Fibroblast of villous mesenchyme (primary cell): ENCODE data around the gene CRELD2. TPM values are rescaled to one million over a fixed set of nuclear protein-coding genes. Genes with fewer than 3 reads are reported as not detected.

Experiments
- DNase-seq: peaks from one replicate; pipeline ENCODE4 v3.0.0-alpha.2; 2010; ENCODE audit warnings: low read depth
- H3K4me3 ChIP-seq: 2 replicates; pipeline ENCODE4 v1.5.1; 2011; ENCODE audit warnings: low read depth, mild to moderate bottlenecking, low read length
- CTCF ChIP-seq: IDR thresholded peaks from 2 replicates; pipeline ENCODE4 v1.5.1; 2012; ENCODE audit warnings: low read depth, mild to moderate bottlenecking, low read length; ENCODE audit not compliant: insufficient read depth
- small RNA-seq: library from RNA; depleted of rRNA; stranded (forward); fragments of <200 nt; gene quantifications from one replicate; pipeline ENCODE3, GENCODE V24; 2012
- total RNA-seq: library from RNA; depleted of rRNA; stranded (reverse); fragments of >200 nt; gene quantifications from 2 replicates; pipeline ENCODE4 v1.2.3, GENCODE V29; 2012

CRELD2 gene
- total RNA-seq, 1 donor: 53.1 TPM

- no peak for TF ChIP-seq CTCF
- H3K4me3 ChIP-seq: no peak overlapping the region
- no peak for DNase-seq
Observed at GRCh38 chr22:49976439-49977175, 58.2 kb downstream of the CRELD2 start.

Small RNA genes within 50 kb of the gene (small RNA-seq; reads per million reads assigned to genes)
- gene MIR6821: not detected

Other genes with a start within 250 kb of the CRELD2 start
- gene BRD1, start 90.8 kb upstream of the CRELD2 start, total RNA-seq: 29.3 and 29.8 TPM in 2 replicates
- 10.6 and 13.4 TPM in 2 replicates for gene ZBED4, start 64.8 kb upstream of the CRELD2 start, total RNA-seq
- 17.1 and 20.3 TPM in 2 replicates for gene ALG12, start 196 bp upstream of the CRELD2 start, total RNA-seq
- gene PIM3, start 42.1 kb downstream of the CRELD2 start, total RNA-seq: 27.7 and 32.0 TPM in 2 replicates
- gene IL17REL, start 94.1 kb downstream of the CRELD2 start, total RNA-seq: under 0.01 TPM in 1 of 2 replicates, not detected in the other
- gene TTLL8, start 139.7 kb downstream of the CRELD2 start, total RNA-seq: not detected in 2 replicates
- gene MLC1, start 166.8 kb downstream of the CRELD2 start, total RNA-seq: under 0.01 TPM in 2 replicates
- gene MOV10L1, start 171.4 kb downstream of the CRELD2 start, total RNA-seq: 9.7 and 10.8 TPM in 2 replicates